ENCODE data around the gene PCYT2.

Gene PCYT2

GRCh38 chr17:81912441-81913309 is 1.5 kb upstream of the PCYT2 start:
- no peak for DNase-seq (ENCODE audit: low read depth)

- no peak for DNase-seq (ENCODE audit: low read depth)
Measured at GRCh38 chr17:81911969-81912368, 770 bp upstream of the PCYT2 start.

- DNase-seq (ENCODE audit: low read depth): no peak
Measured at GRCh38 chr17:81910840-81911276, 341 bp downstream of the PCYT2 start.

- no peak for DNase-seq (ENCODE audit: low read depth)
Measured at GRCh38 chr17:81909966-81910839, 996 bp downstream of the PCYT2 start.

GRCh38 chr17:81909231-81909630 is 2.0 kb downstream of the PCYT2 start:
- no peak for DNase-seq (ENCODE audit: low read depth)

GRCh38 chr17:81908793-81909192 is 2.4 kb downstream of the PCYT2 start:
- no peak for DNase-seq (ENCODE audit: low read depth)

- no peak for DNase-seq (ENCODE audit: low read depth)
Measured at GRCh38 chr17:81907219-81908145, 3.7 kb downstream of the PCYT2 start.

- no peak for DNase-seq (ENCODE audit: low read depth)
Measured at GRCh38 chr17:81906476-81907218, 4.6 kb downstream of the PCYT2 start.

GRCh38 chr17:81905993-81906392 is 5.2 kb downstream of the PCYT2 start:
- no peak for DNase-seq (ENCODE audit: low read depth)

GRCh38 chr17:81905424-81905875 is 5.7 kb downstream of the PCYT2 start:
- DNase-seq (ENCODE audit: low read depth): no peak

- no peak for DNase-seq (ENCODE audit: low read depth)
Measured at GRCh38 chr17:81904600-81905423, 6.4 kb downstream of the PCYT2 start.

GRCh38 chr17:81903896-81904599 is 7.2 kb downstream of the PCYT2 start:
- DNase-seq (ENCODE audit: low read depth): no peak

- DNase-seq (ENCODE audit: low read depth): no peak
Measured at GRCh38 chr17:81903415-81903831, 7.8 kb downstream of the PCYT2 start.

GRCh38 chr17:81902653-81903414 is 8.4 kb downstream of the PCYT2 start:
- no peak for DNase-seq (ENCODE audit: low read depth)

GRCh38 chr17:81902023-81902652 is 9.1 kb downstream of the PCYT2 start, which contains the start of gene NPB:
TSS of gene NPB (plus strand) at chr17:81902238. CDS start at chr17:81902278, 40 bp downstream.
- no peak for DNase-seq (ENCODE audit: low read depth)

- DNase-seq (ENCODE audit: low read depth): no peak
Measured at GRCh38 chr17:81901167-81902022, 9.8 kb downstream of the PCYT2 start.

GRCh38 chr17:81900181-81900820 is 10.9 kb downstream of the PCYT2 start:
- DNase-seq (ENCODE audit: low read depth): no peak

Measured in fibroblast of the conjunctiva (primary cell).